PFSK-1 (cell line): ENCODE data around the gene CMIP.

ENCODE experiments used
- POLR2AphosphoS5 ChIP-seq: IDR thresholded peaks from 2 replicates; pipeline ENCODE4 v1.6.1; 2012; ENCODE audit warnings: low read depth, mild to moderate bottlenecking, control low read depth, low read length, moderate library complexity
- REST ChIP-seq, 2 experiments: IDR thresholded peaks; 2 replicates each; pipeline versions ENCODE4 v1.6.1 to v1.8.0; 2011 to 2012; ENCODE audit warnings: low read depth in 2 of 2, low read length in 2 of 2, control low read depth in 1 of 2, inconsistent platforms in 1 of 2, mild to moderate bottlenecking in 1 of 2, moderate library complexity in 1 of 2; ENCODE audit not compliant: insufficient read depth in 1 of 2
- SIN3A ChIP-seq: IDR thresholded peaks from 2 replicates; pipeline ENCODE4 v1.6.1; 2012; ENCODE audit warnings: mild to moderate bottlenecking, low read length, moderate library complexity, borderline replicate concordance; ENCODE audit not compliant: insufficient read depth
- TAF1 ChIP-seq: IDR thresholded peaks from 2 replicates; pipeline ENCODE4 v1.6.1; 2012; ENCODE audit warnings: low read length, control low read depth, borderline replicate concordance; ENCODE audit not compliant: insufficient read depth

- TF ChIP-seq POLR2AphosphoS5 (no peak), REST (IDR thresholded peaks at IDR 0.05; ENCODE audit: insufficient read depth in 1 of 2, low read depth in 2 of 2, low read length in 2 of 2) (no peak), TAF1 (no peak), SIN3A (no peak)
These were observed 23.5 kb upstream of the CMIP start for GRCh38 chr16:81421126-81421525.
